Activated CD4-positive, alpha-beta T cell treated with anti-CD3 and anti-CD28 coated beads for 36 hours (primary cell): Measurements from ENCODE around the gene UBE2H. TPM values are rescaled to one million over a fixed set of nuclear protein-coding genes. Genes with fewer than 3 reads are reported as not detected.

Experiments used
- ATAC-seq: fragments of 200-7000 bp; cut with Tn5 transposase; one replicate; pipeline ENCODE4 v1.10.0; 2021; ENCODE audit warnings: mild to moderate bottlenecking, moderate library complexity
- CTCF ChIA-PET: fragments of 350-600 bp; sonication (Branson Sonifier 250); formaldehyde crosslinking; loops from one replicate; lab custom pipeline; 2021; ENCODE audit warnings: antibody characterized with exemption; lab: Charles Lee
- POLR2A ChIA-PET: fragments of 350-600 bp; sonication (Branson Sonifier 250); formaldehyde crosslinking; loops from one replicate; lab custom pipeline; 2021; ENCODE audit warnings: antibody characterized with exemption, inconsistent platforms; lab: Charles Lee
- DNase-seq: peaks from one replicate; pipeline ENCODE4 v3.0.0-alpha.2; 2020
- H3K27ac Mint-ChIP-seq: one replicate; pipeline ENCODE4 v1.8.0; 2021; ENCODE audit warnings: mixed read lengths
- H3K27me3 Mint-ChIP-seq: one replicate; pipeline ENCODE4 v1.8.0; 2021; ENCODE audit warnings: mixed read lengths
- H3K36me3 Mint-ChIP-seq: one replicate; pipeline ENCODE4 v1.8.0; 2021; ENCODE audit warnings: low read depth, mixed read lengths
- H3K4me1 Mint-ChIP-seq: one replicate; pipeline ENCODE4 v1.8.0; 2021; ENCODE audit warnings: mixed read lengths
- H3K4me3 Mint-ChIP-seq: one replicate; pipeline ENCODE4 v1.8.0; 2021; ENCODE audit warnings: mild to moderate bottlenecking, moderate library complexity, mixed read lengths
- H3K9me3 Mint-ChIP-seq: one replicate; pipeline ENCODE4 v1.8.0; 2021; ENCODE audit warnings: low read depth, mixed read lengths
- intact Hi-C, 2 experiments: fragments of 100-400 bp; cut with DNase I in 1 of 2; cut with micrococcal nuclease in 1 of 2; formaldehyde crosslinking; loops; one replicate each; pipeline versions ENCODE4 v1.14.2 to v1.15.1; 2022 to 2024; cut with DNase I, micrococcal nuclease
- total RNA-seq, 2 experiments: library from RNA; stranded (reverse); gene quantifications; one replicate each; pipeline ENCODE4 v1.2.3, GENCODE V29; 2021

The UBE2H gene
- total RNA-seq, 2 experiments from 2014 or later: 25.6 to 40.7 TPM

DNA sequence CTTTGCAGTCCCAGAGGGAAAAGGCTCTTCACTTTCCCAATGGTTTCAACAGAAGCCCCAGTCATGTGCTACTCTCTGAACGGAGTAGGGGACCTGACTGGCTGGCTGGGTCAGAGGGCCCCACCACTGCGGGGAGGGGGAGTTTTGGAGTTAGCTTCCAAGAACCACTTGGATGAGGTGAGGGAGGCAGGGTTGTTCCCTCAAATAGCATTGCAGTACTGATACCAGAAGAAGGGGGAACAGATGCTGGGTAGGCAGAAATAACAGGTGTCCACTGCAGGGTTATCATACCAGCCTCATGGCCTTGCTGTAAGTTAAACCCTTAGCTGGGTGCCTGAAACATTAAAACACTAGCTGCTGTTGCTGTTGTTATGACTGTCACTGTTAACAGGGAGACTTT, 131.3 kb downstream of the UBE2H start:
- Mint-ChIP-seq H3K4me1 (peaks cover 7% of the 10 kb centered on the region), H3K36me3 (peaks cover 2% of the 10 kb centered on the region), H3K27me3 (no peaks in the 10 kb centered on the region), H3K9me3 (peaks cover 10% of the 10 kb centered on the region), H3K4me3 (no peak overlapping the region), H3K27ac (no peak overlapping the region)
- intact Hi-C loops: loop anchor here in 1 of 2 experiments (10.0 kb wide), 1 partner anchor 457 kb away; no protein-coding TSS in a partner anchor
- ATAC-seq (no peak), DNase-seq (no peak)
- ChIA-PET POLR2A (no interaction called here), CTCF (interaction anchor here (0.6 to 1.6 kb wide), 5 partner anchors 9 to 477 kb away, joined by 3 read pairs; no protein-coding TSS in a partner anchor)

- Mint-ChIP-seq H3K4me1 (no peaks in the 10 kb centered on the region), H3K27ac (no peak overlapping the region), H3K9me3 (peaks cover 10% of the 10 kb centered on the region), H3K27me3 (peaks cover 3% of the 10 kb centered on the region), H3K4me3 (no peak overlapping the region), H3K36me3 (peaks cover 2% of the 10 kb centered on the region)
- no peak for ATAC-seq
- intact Hi-C loops: no loop called here
- ChIA-PET POLR2A (interaction anchor here (0.7 kb wide), 1 partner anchor 36 kb away, joined by 3 read pairs; no protein-coding TSS in a partner anchor), CTCF (interaction anchor here (0.6 to 1.7 kb wide), 5 partner anchors 8 to 156 kb away, joined by 3 to 6 read pairs (median 4); no protein-coding TSS in a partner anchor)
- no peak for DNase-seq
These were observed 136.0 kb downstream of the UBE2H start for GRCh38 chr7:129816742-129817141.

GRCh38 chr7:129807863-129808262, 144.9 kb downstream of the UBE2H start:
- peaks cover 3% of the 10 kb centered on the region for H3K27me3 Mint-ChIP-seq
- ATAC-seq: no peak
- H3K4me1 Mint-ChIP-seq: no peaks in the 10 kb centered on the region
- DNase-seq: no peak
- POLR2A ChIA-PET: no interaction called here
- CTCF ChIA-PET: interaction anchor here (3.8 kb wide), 1 partner anchor 17 kb away, joined by 15 read pairs; no protein-coding TSS in a partner anchor
- H3K27ac Mint-ChIP-seq: no peak overlapping the region
- no peak overlapping the region for H3K4me3 Mint-ChIP-seq
- intact Hi-C loops: no loop called here
- H3K36me3 Mint-ChIP-seq: no peaks in the 10 kb centered on the region
- H3K9me3 Mint-ChIP-seq: no peaks in the 10 kb centered on the region

GRCh38 chr7:129804890-129805719, 147.7 kb downstream of the UBE2H start:
- H3K4me1 Mint-ChIP-seq: no peaks in the 10 kb centered on the region
- CTCF ChIA-PET: interaction anchor here (3.8 kb wide), 1 partner anchor 20 kb away, joined by 15 read pairs; no protein-coding TSS in a partner anchor
- no peak overlapping the region for H3K27ac Mint-ChIP-seq
- no peaks in the 10 kb centered on the region for H3K9me3 Mint-ChIP-seq
- H3K4me3 Mint-ChIP-seq: no peak overlapping the region
- ATAC-seq (no peak), DNase-seq (no peak)
- intact Hi-C loops: no loop called here
- POLR2A ChIA-PET: interaction anchor here (0.6 kb wide), 1 partner anchor 1144 kb away, joined by 4 read pairs; no protein-coding TSS in a partner anchor
- H3K27me3 Mint-ChIP-seq: no peaks in the 10 kb centered on the region
- no peaks in the 10 kb centered on the region for H3K36me3 Mint-ChIP-seq

DNA sequence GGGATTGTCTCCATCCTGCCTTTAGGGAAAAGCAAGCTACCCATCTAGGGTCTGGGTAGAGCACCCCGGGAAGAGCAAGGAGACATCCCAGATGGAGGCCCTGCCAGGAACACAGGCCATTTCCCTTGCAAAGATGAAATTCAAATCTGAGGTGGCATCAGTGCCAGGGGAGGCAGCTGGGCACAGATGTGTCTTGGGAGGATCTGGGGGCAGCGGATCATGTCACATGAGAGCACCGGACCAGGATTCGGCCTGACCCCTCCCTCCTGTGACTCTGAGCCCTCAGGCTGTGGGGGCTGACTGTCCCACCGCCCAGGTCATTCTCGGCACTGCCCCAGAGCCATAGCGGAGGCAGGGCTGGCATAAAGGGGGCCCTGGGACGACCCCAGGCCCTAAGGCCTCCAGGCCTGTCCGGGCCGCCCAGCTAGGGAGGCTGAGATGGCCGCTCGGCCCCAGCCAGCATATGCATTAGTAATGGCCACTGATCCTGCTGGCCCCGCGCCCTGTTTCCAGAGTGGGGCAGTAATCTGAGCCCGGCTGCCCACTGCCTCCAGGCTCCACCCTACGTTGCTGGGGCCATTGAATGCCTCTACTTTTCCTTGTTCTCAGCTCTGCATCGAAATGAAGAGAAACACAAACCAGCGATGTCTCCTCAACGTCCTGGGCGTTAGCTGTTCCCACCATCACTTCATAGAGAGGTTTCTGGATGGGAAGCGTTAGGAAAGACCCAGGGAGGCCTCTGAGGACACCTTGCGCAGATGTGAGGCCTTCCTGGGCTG, 148.5 kb downstream of the UBE2H start:
- Mint-ChIP-seq H3K36me3 (no peaks in the 10 kb centered on the region), H3K4me1 (no peaks in the 10 kb centered on the region), H3K27ac (no peak overlapping the region), H3K9me3 (no peaks in the 10 kb centered on the region), H3K27me3 (no peaks in the 10 kb centered on the region), H3K4me3 (no peak overlapping the region)
- intact Hi-C loops: no loop called here
- ATAC-seq: no peak
- DNase-seq: no peak
- POLR2A ChIA-PET: no interaction called here
- CTCF ChIA-PET: no interaction called here

DNA sequence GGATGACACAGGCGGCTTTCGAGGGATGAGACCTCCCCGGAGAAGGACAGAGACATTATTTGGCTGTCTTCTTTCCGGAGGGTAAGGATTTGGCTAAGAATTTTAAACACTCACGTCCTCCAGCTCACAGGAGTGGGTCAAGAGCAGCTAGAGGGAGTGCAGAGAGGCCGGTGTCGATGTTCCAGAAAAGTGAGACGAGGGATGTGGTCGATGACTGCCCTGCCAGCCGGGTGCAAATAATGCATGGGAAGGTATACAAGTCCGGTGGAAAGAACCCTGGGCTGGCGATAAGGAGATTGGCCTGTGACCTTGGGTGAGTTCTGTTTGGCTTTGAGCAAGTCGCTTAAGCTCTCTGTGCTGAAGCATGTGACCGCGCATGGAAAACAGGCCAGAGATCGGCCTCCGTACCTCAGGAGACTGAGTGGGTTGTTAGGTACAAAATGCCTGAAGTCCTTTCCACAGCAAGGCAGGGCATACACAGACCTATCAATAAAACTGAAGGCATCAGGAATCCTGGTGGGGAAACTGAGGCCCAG, 149.1 kb downstream of the UBE2H start:
- Mint-ChIP-seq H3K27me3 (no peaks in the 10 kb centered on the region), H3K36me3 (no peaks in the 10 kb centered on the region), H3K4me1 (no peaks in the 10 kb centered on the region), H3K27ac (no peak overlapping the region), H3K4me3 (no peak overlapping the region), H3K9me3 (no peaks in the 10 kb centered on the region)
- ChIA-PET CTCF (no interaction called here), POLR2A (no interaction called here)
- no peak for DNase-seq
- no peak for ATAC-seq
- intact Hi-C loops: no loop called here

- ChIA-PET POLR2A (no interaction called here), CTCF (no interaction called here)
- intact Hi-C loops: no loop called here
- ATAC-seq (peak; percentile 33), DNase-seq (no peak)
- Mint-ChIP-seq H3K27me3 (no peaks in the 10 kb centered on the region), H3K4me1 (no peaks in the 10 kb centered on the region), H3K4me3 (no peak overlapping the region), H3K36me3 (no peaks in the 10 kb centered on the region), H3K9me3 (no peaks in the 10 kb centered on the region), H3K27ac (no peak overlapping the region)
These were observed 150.9 kb downstream of the UBE2H start for GRCh38 chr7:129801882-129802281.

DNA sequence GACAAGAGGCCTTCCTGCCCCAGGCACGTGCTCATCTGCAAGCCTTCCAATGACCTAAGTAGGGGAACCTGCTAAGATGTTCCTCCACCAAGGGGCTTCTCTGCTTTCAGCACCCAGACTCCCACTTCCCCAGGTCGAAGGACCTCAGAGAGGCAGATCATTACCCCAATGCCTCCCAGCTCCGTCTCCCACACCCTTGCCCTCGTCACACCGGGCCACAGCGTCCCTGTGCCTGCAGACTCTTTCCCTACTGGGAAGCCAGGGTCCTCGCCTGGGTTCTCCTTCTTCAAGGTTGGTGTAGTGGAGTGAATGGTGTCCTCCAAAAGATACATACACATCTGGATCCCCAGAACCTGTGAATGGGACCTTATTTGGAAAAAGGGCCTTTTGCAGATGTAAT, 151.9 kb downstream of the UBE2H start:
- CTCF ChIA-PET: interaction anchor here (1.1 kb wide), 1 partner anchor 24 kb away, joined by 3 read pairs; no protein-coding TSS in a partner anchor
- ATAC-seq (no peak), DNase-seq (no peak)
- H3K9me3 Mint-ChIP-seq: no peaks in the 10 kb centered on the region
- H3K27ac Mint-ChIP-seq: no peak overlapping the region
- no peaks in the 10 kb centered on the region for H3K27me3 Mint-ChIP-seq
- H3K4me1 Mint-ChIP-seq: no peaks in the 10 kb centered on the region
- POLR2A ChIA-PET: no interaction called here
- no peak overlapping the region for H3K4me3 Mint-ChIP-seq
- intact Hi-C loops: no loop called here
- no peaks in the 10 kb centered on the region for H3K36me3 Mint-ChIP-seq

GRCh38 chr7:129799350-129799955, 153.3 kb downstream of the UBE2H start:
- Mint-ChIP-seq H3K4me1 (no peaks in the 10 kb centered on the region), H3K36me3 (no peaks in the 10 kb centered on the region), H3K4me3 (no peak overlapping the region), H3K27me3 (no peaks in the 10 kb centered on the region), H3K9me3 (no peaks in the 10 kb centered on the region), H3K27ac (no peak overlapping the region)
- DNase-seq (no peak), ATAC-seq (no peak)
- intact Hi-C loops: no loop called here
- ChIA-PET POLR2A (no interaction called here), CTCF (interaction anchor here (1.1 kb wide), 1 partner anchor 26 kb away, joined by 3 read pairs; no protein-coding TSS in a partner anchor)

DNA sequence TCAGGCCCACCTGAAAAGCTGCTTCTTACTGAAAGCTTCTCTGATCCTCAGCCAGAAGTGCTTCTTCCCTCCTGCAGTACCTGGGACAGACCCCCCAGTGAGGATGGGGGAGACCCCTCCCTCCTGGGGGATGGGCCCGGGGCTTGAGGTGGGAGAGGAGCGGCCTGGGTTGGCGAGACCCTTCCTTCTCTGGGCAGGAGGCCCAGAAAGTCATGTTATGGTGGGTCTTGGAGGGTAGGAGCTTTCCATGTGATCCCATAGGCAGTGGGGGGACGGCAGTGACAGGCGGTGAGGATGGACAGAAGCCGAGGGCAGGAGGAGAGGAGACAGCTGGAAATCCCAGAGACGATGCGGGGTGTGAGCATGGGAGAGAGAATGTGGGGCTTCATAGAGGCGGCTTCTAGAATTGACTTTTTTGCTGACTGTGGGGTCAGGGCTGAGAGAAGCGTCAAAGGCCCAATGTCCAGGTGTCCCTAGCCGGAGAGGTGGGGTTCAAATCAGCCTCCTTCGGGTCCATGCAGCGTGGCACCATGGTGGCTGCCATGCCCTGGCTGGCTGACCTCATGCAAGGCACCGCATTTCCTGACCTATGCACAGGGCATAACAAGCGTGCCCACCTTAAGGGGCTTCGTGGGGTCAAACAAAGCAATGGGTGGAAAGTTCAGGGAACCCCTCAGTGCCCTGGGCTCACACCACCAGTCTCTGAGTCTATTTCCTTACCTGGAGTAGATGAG, 154.0 kb downstream of the UBE2H start:
- Mint-ChIP-seq H3K27me3 (no peaks in the 10 kb centered on the region), H3K4me1 (no peaks in the 10 kb centered on the region), H3K27ac (no peak overlapping the region), H3K4me3 (no peak overlapping the region), H3K36me3 (no peaks in the 10 kb centered on the region), H3K9me3 (no peaks in the 10 kb centered on the region)
- ATAC-seq (no peak), DNase-seq (no peak)
- POLR2A ChIA-PET: no interaction called here
- intact Hi-C loops: no loop called here
- CTCF ChIA-PET: interaction anchor here (0.9 kb wide), 1 partner anchor 98 kb away, joined by 3 read pairs; no protein-coding TSS in a partner anchor
